ENCODE data around the gene TENM4. TPM values are rescaled to one million over a fixed set of nuclear protein-coding genes. Genes with fewer than 3 reads are reported as not detected.

TENM4 gene
- polyA plus RNA-seq, 1 experiment: 5.5 TPM

- POLR2A ChIA-PET: no interaction called here
- H3K9me3 ChIP-seq (ENCODE audit: control insufficient read depth, insufficient read depth, low read length): peaks cover 2% of the 10 kb centered on the region
- TF ChIP-seq CTCF (IDR thresholded peaks at IDR 0.05; ENCODE audit: low read depth, low read length): no peak
- CTCF ChIA-PET: no interaction called here
- no peak overlapping the region for H3K4me3 ChIP-seq (ENCODE audit: low read depth, low read length)
- DNase-seq (ENCODE audit: low read depth, low spot score): no peak
- H3K27me3 ChIP-seq (ENCODE audit: control insufficient read depth, insufficient read depth, low read length): no peaks in the 10 kb centered on the region
- H3K27ac ChIP-seq (ENCODE audit: low read depth, low read length): no peak overlapping the region
Measured at GRCh38 chr11:79199729-79200354, 241.0 kb downstream of the TENM4 start.

- no peak overlapping the region for H3K4me3 ChIP-seq (ENCODE audit: low read depth, low read length)
- no peak overlapping the region for H3K27ac ChIP-seq (ENCODE audit: low read depth, low read length)
- H3K9me3 ChIP-seq (ENCODE audit: control insufficient read depth, insufficient read depth, low read length): peaks cover 2% of the 10 kb centered on the region
- ChIA-PET POLR2A (no interaction called here), CTCF (no interaction called here)
- no peak for TF ChIP-seq CTCF (IDR thresholded peaks at IDR 0.05; ENCODE audit: low read depth, low read length)
- peak; percentile 16 for DNase-seq (ENCODE audit: low read depth, low spot score)
- no peaks in the 10 kb centered on the region for H3K27me3 ChIP-seq (ENCODE audit: control insufficient read depth, insufficient read depth, low read length)
Measured at GRCh38 chr11:79198898-79199250, 242.0 kb downstream of the TENM4 start.

GRCh38 chr11:79198203-79198897, 242.5 kb downstream of the TENM4 start:
- POLR2A ChIA-PET: no interaction called here
- DNase-seq (ENCODE audit: low read depth, low spot score): no peak
- CTCF ChIA-PET: no interaction called here
- H3K27ac ChIP-seq (ENCODE audit: low read depth, low read length): no peak overlapping the region
- H3K27me3 ChIP-seq (ENCODE audit: control insufficient read depth, insufficient read depth, low read length): no peaks in the 10 kb centered on the region
- TF ChIP-seq CTCF (IDR thresholded peaks at IDR 0.05; ENCODE audit: low read depth, low read length): no peak
- peaks cover 2% of the 10 kb centered on the region for H3K9me3 ChIP-seq (ENCODE audit: control insufficient read depth, insufficient read depth, low read length)
- H3K4me3 ChIP-seq (ENCODE audit: low read depth, low read length): no peak overlapping the region

- Histone ChIP-seq H3K27me3 (ENCODE audit: control insufficient read depth, insufficient read depth, low read length) (no peaks in the 10 kb centered on the region), H3K27ac (ENCODE audit: low read depth, low read length) (no peak overlapping the region), H3K9me3 (ENCODE audit: control insufficient read depth, insufficient read depth, low read length) (peaks cover 2% of the 10 kb centered on the region), H3K4me3 (ENCODE audit: low read depth, low read length) (no peak overlapping the region)
- TF ChIP-seq CTCF (IDR thresholded peaks at IDR 0.05; ENCODE audit: low read depth, low read length): no peak
- no peak for DNase-seq (ENCODE audit: low read depth, low spot score)
- POLR2A ChIA-PET: no interaction called here
- CTCF ChIA-PET: no interaction called here
Measured at GRCh38 chr11:79196950-79197349, 243.9 kb downstream of the TENM4 start.

- ChIA-PET CTCF (no interaction called here), POLR2A (no interaction called here)
- no peak for TF ChIP-seq CTCF (IDR thresholded peaks at IDR 0.05; ENCODE audit: low read depth, low read length)
- H3K27ac ChIP-seq (ENCODE audit: low read depth, low read length): no peak overlapping the region
- no peak for DNase-seq (ENCODE audit: low read depth, low spot score)
- no peak overlapping the region for H3K4me3 ChIP-seq (ENCODE audit: low read depth, low read length)
- no peaks in the 10 kb centered on the region; the same call in 1 of the 2 replicates for H3K9me3 ChIP-seq (ENCODE audit: control insufficient read depth, insufficient read depth, low read length)
- H3K27me3 ChIP-seq (ENCODE audit: control insufficient read depth, insufficient read depth, low read length): no peaks in the 10 kb centered on the region
Measured at GRCh38 chr11:79195209-79195608, 245.6 kb downstream of the TENM4 start.
